ENCODE results near the gene PNLDC1.
A peak's percentile ranks its signal among the peaks of the same experiment; 100 is the strongest.
"Not testable (repeated sequence)": the region's sequence is repeated elsewhere in the genome, so short reads cannot be mapped to it uniquely, and the experiment has no call there.

PNLDC1 gene

DNA sequence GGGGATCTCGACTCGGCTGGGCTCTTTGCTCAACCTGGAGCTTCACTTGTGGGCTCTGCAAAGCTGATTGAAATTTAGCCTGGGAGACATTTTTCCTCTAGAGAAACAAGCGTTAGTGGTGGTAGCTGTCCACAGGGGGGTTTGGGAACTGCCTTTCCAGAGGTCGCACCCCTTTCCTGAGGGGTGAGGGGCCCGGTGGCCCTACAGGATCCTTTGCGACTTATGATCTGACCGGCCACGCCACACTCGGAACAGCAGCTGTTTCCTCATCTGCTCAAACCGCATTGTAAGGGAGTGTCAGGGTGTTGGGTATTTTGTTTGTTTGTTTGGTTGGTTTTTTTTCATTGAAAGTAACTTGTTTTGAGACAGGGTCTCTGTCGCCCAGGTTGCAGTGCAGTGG is 21.0 kb downstream of the PNLDC1 start:
- no peak for ATAC-seq (ENCODE audit: low read depth)
- Mint-ChIP-seq H3K36me3 (peaks cover 11% of the 10 kb centered on the region), H3K4me3 (no peak overlapping the region), H3K9me3 (no peaks in the 10 kb centered on the region), H3K27ac (no peak overlapping the region), H3K4me1 (peaks cover 16% of the 10 kb centered on the region), H3K27me3 (peaks cover 8% of the 10 kb centered on the region)
- DNase-seq (ENCODE audit: low spot score in 2 of 2): no peak

DNA sequence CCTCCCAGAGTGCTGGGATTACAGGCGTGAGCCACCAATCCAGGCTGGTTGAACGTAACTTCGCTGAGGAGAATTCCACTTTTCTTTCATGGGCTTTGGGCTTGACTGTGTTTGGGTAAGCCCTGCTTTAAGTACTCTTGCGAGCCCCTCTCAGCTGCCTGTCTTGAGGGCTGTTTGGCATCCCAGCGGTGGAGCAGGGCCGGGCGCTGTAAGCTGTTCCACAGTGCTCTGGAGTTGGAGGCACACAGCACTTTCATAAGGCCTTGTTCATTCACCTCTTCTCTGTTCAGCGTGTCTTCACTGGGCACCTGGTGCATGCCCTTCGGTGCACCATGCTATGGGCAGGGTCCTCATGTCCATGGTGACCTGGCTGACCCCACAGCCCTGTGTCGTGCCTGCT is 21.6 kb downstream of the PNLDC1 start:
- Mint-ChIP-seq H3K36me3 (peaks cover 11% of the 10 kb centered on the region), H3K9me3 (no peaks in the 10 kb centered on the region), H3K4me1 (peaks cover 16% of the 10 kb centered on the region), H3K27ac (no peak overlapping the region), H3K27me3 (peaks cover 8% of the 10 kb centered on the region), H3K4me3 (no peak overlapping the region)
- DNase-seq (ENCODE audit: low spot score in 2 of 2): no peak
- no peak for ATAC-seq (ENCODE audit: low read depth)

- no peak for DNase-seq (ENCODE audit: low spot score in 2 of 2)
- peaks cover 11% of the 10 kb centered on the region for H3K36me3 Mint-ChIP-seq
- H3K4me1 Mint-ChIP-seq: peaks cover 16% of the 10 kb centered on the region
- ATAC-seq (ENCODE audit: low read depth): no peak
- no peaks in the 10 kb centered on the region for H3K9me3 Mint-ChIP-seq
- H3K4me3 Mint-ChIP-seq: no peak overlapping the region
- H3K27ac Mint-ChIP-seq: no peak overlapping the region
- peaks cover 8% of the 10 kb centered on the region for H3K27me3 Mint-ChIP-seq
These were observed 23.9 kb downstream of the PNLDC1 start for GRCh38 chr6:159823953-159824352.

GRCh38 chr6:159824690-159825089 is 24.6 kb downstream of the PNLDC1 start:
- H3K4me1 Mint-ChIP-seq: peaks cover 14% of the 10 kb centered on the region
- H3K27me3 Mint-ChIP-seq; DNase-seq (ENCODE audit: low spot score in 2 of 2); ATAC-seq (ENCODE audit: low read depth); H3K4me3 Mint-ChIP-seq; H3K36me3 Mint-ChIP-seq; H3K27ac Mint-ChIP-seq; H3K9me3 Mint-ChIP-seq: not testable (repeated sequence)

DNA sequence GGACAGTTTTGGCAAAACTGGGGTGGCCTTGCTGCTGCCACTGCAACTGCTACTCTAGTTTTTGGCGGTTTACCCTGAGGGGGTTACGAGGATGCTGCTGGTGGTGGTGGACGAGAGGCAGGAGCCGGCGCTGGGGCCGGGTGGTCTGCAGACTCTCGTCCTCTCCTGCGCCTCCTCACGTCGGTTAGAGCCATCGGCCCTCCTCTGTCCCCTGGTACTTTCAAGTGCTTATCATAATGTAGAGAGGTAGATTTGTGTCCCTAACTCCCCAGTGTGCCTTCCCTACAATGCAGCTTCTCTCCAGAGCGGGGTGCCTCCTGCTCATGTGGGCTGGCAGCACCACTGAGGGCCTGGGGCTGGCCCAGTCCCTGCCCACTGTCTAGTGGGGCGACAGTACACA is 25.9 kb downstream of the PNLDC1 start:
- no peak overlapping the region for H3K4me3 Mint-ChIP-seq
- H3K27me3 Mint-ChIP-seq: peaks cover 8% of the 10 kb centered on the region
- peaks cover 8% of the 10 kb centered on the region for H3K36me3 Mint-ChIP-seq
- no peak overlapping the region for H3K27ac Mint-ChIP-seq
- H3K4me1 Mint-ChIP-seq: peaks cover 8% of the 10 kb centered on the region
- no peak for ATAC-seq (ENCODE audit: low read depth)
- H3K9me3 Mint-ChIP-seq: no peaks in the 10 kb centered on the region
- DNase-seq (ENCODE audit: low spot score in 2 of 2): no peak

DNA sequence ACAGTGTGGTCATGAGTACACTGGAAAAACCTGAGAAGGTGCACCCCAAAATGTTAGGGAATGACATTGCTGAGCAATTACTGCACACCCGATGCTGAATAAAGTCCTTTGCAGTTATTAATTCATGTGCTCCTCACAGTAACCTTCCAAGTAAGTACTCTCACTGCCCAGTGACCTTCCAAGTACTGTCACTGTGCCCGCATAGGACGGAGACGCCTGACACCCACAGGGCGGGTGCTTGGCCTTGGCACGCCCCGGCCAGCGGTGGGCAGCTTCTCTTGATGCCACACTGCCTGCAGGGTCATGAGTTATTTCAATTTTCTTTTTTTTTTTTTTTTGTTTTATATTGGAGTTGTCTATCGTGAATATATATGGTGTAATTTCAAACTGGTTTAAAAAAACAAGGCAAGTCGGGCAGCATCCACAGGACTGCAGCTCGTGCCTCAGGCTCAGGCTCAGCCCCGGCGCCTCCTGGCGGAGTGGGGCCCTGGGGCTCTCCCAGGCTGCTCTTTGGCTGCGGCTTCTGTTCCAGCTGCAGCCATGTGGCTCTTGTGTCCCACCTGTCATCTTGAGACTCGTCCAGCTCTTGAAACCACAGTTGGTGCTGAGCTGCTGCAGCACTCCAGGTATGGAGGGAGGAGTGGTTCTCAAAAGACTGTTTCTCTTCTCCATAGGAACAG is 27.0 kb downstream of the PNLDC1 start:
- H3K4me3 Mint-ChIP-seq: no peak overlapping the region
- H3K9me3 Mint-ChIP-seq: no peaks in the 10 kb centered on the region
- peaks cover 8% of the 10 kb centered on the region for H3K36me3 Mint-ChIP-seq
- H3K27me3 Mint-ChIP-seq: peaks cover 8% of the 10 kb centered on the region
- peaks cover 8% of the 10 kb centered on the region for H3K4me1 Mint-ChIP-seq
- ATAC-seq (ENCODE audit: low read depth) (no peak), DNase-seq (ENCODE audit: low spot score in 2 of 2) (no peak)
- no peak overlapping the region for H3K27ac Mint-ChIP-seq

GRCh38 chr6:159828074-159828473 is 28.0 kb downstream of the PNLDC1 start:
- H3K27me3 Mint-ChIP-seq: peaks cover 1% of the 10 kb centered on the region
- no peak overlapping the region for H3K27ac Mint-ChIP-seq
- DNase-seq (ENCODE audit: low spot score in 2 of 2): no peak
- no peak for ATAC-seq (ENCODE audit: low read depth)
- H3K4me3 Mint-ChIP-seq: no peak overlapping the region
- H3K9me3 Mint-ChIP-seq: no peaks in the 10 kb centered on the region
- peaks cover 5% of the 10 kb centered on the region for H3K36me3 Mint-ChIP-seq
- peaks cover 8% of the 10 kb centered on the region for H3K4me1 Mint-ChIP-seq

GRCh38 chr6:159829526-159829925 is 29.4 kb downstream of the PNLDC1 start:
- no peaks in the 10 kb centered on the region for H3K27me3 Mint-ChIP-seq
- no peak overlapping the region for H3K27ac Mint-ChIP-seq
- no peaks in the 10 kb centered on the region for H3K9me3 Mint-ChIP-seq
- no peak for DNase-seq (ENCODE audit: low spot score in 2 of 2)
- no peaks in the 10 kb centered on the region for H3K36me3 Mint-ChIP-seq
- peak; percentile 19 for ATAC-seq (ENCODE audit: low read depth)
- peaks cover 8% of the 10 kb centered on the region for H3K4me1 Mint-ChIP-seq
- H3K4me3 Mint-ChIP-seq: peak overlapping the region; percentile 2

DNA sequence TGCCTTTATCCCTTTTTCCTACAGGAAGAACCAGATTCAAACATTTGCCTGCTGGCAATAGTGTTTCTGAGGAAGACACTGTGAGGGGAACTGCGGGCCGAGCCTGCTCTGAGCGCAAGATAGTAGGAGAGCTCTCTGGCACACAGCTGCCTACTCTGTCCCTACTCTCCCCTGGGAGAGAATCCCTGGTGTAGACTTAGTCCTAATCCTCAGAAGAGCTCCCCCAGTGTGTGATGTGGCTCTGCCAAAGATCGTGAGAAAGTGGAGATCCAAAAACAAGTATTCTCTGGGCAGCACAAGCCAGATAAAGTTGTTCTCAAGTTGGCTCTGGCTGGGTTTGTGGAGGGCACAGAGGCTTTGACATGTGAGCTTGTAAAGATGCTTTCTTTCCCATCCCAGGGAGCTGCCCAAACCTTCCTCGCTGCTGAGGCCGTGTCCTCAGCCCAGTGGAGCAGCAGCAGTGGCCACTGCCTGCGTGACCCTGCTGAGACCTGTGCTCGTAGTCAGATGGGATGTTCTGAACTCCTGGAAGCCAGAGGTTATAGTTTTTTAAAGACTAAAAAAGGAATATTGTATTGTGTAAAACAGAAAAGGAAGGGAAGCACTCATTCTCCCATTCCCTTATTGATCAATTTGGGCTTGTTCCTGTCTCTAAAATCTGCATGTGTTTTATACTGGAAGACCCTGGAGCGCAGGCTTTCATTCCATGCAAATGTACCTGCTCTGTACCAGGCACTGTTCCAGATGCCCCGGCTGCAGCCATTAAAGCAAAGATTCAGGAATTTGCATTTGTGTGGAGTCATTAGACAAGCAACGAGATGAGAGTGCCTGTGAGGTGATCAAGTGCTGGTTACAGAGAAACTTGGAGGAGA is 30.7 kb downstream of the PNLDC1 start:
- H3K9me3 Mint-ChIP-seq: no peaks in the 10 kb centered on the region
- H3K27me3 Mint-ChIP-seq: no peaks in the 10 kb centered on the region
- no peak overlapping the region for H3K27ac Mint-ChIP-seq
- no peaks in the 10 kb centered on the region for H3K36me3 Mint-ChIP-seq
- H3K4me1 Mint-ChIP-seq: peaks cover 8% of the 10 kb centered on the region
- no peak overlapping the region for H3K4me3 Mint-ChIP-seq
- DNase-seq (ENCODE audit: low spot score in 2 of 2) (no peak), ATAC-seq (ENCODE audit: low read depth) (no peak)

GRCh38 chr6:159831373-159831679 is 31.2 kb downstream of the PNLDC1 start:
- Mint-ChIP-seq H3K9me3 (no peaks in the 10 kb centered on the region), H3K4me1 (peaks cover 8% of the 10 kb centered on the region), H3K4me3 (no peak overlapping the region), H3K36me3 (no peaks in the 10 kb centered on the region), H3K27me3 (peaks cover 2% of the 10 kb centered on the region), H3K27ac (no peak overlapping the region)
- ATAC-seq (ENCODE audit: low read depth) (no peak), DNase-seq (ENCODE audit: low spot score in 2 of 2) (no peak)

GRCh38 chr6:159832946-159833345 is 32.9 kb downstream of the PNLDC1 start:
- ATAC-seq (ENCODE audit: low read depth) (no peak), DNase-seq (ENCODE audit: low spot score in 2 of 2) (no peak)
- H3K9me3 Mint-ChIP-seq: no peaks in the 10 kb centered on the region
- H3K27me3 Mint-ChIP-seq: peaks cover 8% of the 10 kb centered on the region
- H3K4me3 Mint-ChIP-seq: no peak overlapping the region
- H3K36me3 Mint-ChIP-seq: no peaks in the 10 kb centered on the region
- H3K4me1 Mint-ChIP-seq: peaks cover 8% of the 10 kb centered on the region
- no peak overlapping the region for H3K27ac Mint-ChIP-seq

- no peak for DNase-seq (ENCODE audit: low spot score in 2 of 2)
- H3K27ac Mint-ChIP-seq: no peak overlapping the region
These were observed 33.5 kb downstream of the PNLDC1 start for GRCh38 chr6:159833556-159833955.

GRCh38 chr6:159833997-159834603 is 34.0 kb downstream of the PNLDC1 start:
- H3K9me3 Mint-ChIP-seq: no peaks in the 10 kb centered on the region
- peaks cover 13% of the 10 kb centered on the region for H3K27me3 Mint-ChIP-seq
- ATAC-seq (ENCODE audit: low read depth) (no peak), DNase-seq (ENCODE audit: low spot score in 2 of 2) (no peak)
- no peak overlapping the region for H3K27ac Mint-ChIP-seq
- H3K4me3 Mint-ChIP-seq: no peak overlapping the region
- no peaks in the 10 kb centered on the region for H3K36me3 Mint-ChIP-seq
- H3K4me1 Mint-ChIP-seq: peaks cover 8% of the 10 kb centered on the region

More at GRCh38 chr6:159833556-159833955, 33.5 kb downstream of the PNLDC1 start:
- peaks cover 13% of the 10 kb centered on the region for H3K27me3 Mint-ChIP-seq
- peaks cover 8% of the 10 kb centered on the region for H3K4me1 Mint-ChIP-seq
- ATAC-seq (ENCODE audit: low read depth): no peak
- no peak overlapping the region for H3K4me3 Mint-ChIP-seq
- H3K36me3 Mint-ChIP-seq: no peaks in the 10 kb centered on the region
- H3K9me3 Mint-ChIP-seq: no peaks in the 10 kb centered on the region

- DNase-seq (ENCODE audit: low spot score in 2 of 2) (no peak), ATAC-seq (ENCODE audit: low read depth) (no peak)
- H3K9me3 Mint-ChIP-seq: no peaks in the 10 kb centered on the region
- no peak overlapping the region for H3K27ac Mint-ChIP-seq
- no peak overlapping the region for H3K4me3 Mint-ChIP-seq
- no peaks in the 10 kb centered on the region for H3K36me3 Mint-ChIP-seq
- H3K27me3 Mint-ChIP-seq: peaks cover 13% of the 10 kb centered on the region
- no peaks in the 10 kb centered on the region for H3K4me1 Mint-ChIP-seq
These were observed 36.8 kb downstream of the PNLDC1 start for GRCh38 chr6:159836718-159837490.

Measured in memory B cell (primary cell).